Brain pericyte (primary cell): ENCODE data around the gene KIF5A.
"Not testable (repeated sequence)": the region's sequence is repeated elsewhere in the genome, so short reads cannot be mapped to it uniquely, and the experiment has no call there.

Experiments
- DNase-seq: peaks from one replicate; pipeline ENCODE4 v3.0.0-alpha.2; 2012; ENCODE audit warnings: low read depth, low spot score

KIF5A gene

DNA sequence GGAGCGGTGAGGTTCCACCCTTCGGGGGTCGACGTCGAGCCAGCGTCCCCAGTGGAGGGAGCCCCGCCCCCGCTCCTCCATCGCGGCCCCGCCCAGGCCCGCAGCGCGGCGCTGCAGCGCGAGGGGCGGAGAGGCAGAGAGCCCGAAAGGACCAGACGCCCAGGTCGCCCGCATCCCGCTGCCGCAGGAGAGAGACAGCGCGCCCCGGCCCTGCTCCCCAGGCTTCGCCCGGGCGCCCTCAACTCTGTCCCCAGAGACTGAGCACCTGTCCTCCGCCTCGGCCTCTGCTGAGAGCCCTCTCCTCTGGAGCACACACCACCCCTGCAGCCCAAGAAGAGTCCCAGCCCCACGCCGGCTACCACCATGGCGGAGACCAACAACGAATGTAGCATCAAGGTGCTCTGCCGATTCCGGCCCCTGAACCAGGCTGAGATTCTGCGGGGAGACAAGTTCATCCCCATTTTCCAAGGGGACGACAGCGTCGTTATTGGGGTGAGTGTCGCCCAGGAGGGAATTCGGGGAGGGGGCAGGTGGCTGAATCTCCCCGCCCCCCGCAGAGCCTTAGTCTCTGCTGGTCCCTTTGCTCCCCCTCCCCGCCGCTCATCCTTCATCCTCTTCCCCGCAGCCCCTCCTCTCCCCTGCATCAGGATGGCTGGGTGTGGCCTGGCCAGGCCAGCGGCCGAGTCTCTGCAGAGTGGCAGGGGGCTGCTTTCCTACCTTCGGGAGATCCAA lies at the start of gene KIF5A:
KIF5A (plus strand) TSS at position 136 of the 732 bp plus-strand sequence; CDS start at position 364, 228 bp downstream.
- DNase-seq = no peak

DNA sequence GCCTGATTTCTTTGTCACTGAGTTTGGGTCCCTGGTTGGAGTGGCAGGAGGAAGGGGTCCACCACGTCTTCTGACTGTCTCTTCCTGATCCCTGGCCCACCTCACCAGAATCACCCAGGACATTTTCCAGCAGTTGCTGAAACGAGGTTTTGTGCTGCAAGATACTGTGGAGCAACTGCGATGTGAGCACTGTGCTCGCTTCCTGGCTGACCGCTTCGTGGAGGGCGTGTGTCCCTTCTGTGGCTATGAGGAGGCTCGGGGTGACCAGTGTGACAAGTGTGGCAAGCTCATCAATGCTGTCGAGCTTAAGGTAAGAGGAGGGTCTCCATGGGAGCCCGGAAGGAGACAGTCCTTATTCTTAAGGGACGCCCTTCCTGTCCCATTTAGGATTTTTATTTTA lies 49.6 kb upstream of the KIF5A start:
- DNase-seq = no peak

DNA sequence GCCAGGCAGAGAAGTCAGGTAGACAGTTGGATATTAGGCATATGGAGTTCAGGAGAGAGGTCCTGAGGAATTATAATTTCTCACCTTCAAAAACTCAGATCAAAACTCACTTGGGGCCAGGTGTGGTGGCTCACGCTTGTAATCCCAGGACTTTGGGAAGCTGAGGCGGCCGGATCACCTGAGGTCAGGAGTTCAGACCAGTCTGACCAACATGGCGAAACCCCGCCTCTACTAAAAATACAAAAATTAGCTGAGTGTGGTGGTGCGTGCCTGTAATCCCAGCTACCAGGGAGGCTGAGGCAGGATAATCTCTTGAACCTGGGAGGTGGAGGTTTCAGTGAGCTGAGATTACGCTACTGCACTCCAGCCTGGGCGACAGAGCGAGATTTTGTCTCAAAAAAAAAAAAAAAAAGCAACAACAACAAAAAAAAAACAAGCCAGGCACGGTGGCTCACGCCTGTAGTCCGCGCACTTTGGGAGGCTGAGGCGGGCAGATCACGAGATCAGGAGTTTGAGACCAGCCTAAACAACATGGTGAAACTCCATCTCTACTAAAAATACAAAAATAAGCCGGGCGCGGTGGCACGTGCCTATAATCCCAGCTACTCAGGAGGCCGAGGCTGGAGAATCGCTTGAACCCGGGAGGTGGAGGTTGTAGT lies 47.4 kb upstream of the KIF5A start:
- not testable (repeated sequence) for DNase-seq

DNA sequence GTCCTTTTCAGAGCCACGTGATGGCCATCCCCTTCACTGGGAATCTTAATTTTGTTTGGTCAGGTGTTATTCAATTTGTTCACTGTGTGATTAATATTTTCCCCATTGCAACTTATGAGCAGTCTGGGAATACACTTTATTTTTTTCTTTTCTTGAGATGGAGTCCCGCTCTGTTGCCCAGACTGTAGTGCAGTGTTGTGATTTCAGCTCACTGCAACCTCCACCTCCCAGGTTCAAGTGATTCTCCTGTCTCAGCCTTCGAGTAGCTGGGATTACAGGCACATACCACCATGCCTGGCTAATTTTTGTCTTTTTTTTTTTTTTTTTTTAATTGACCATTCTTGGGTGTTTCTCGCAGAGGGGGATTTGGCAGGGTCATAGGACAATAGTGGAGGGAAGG lies 43.3 kb upstream of the KIF5A start:
- DNase-seq = not testable (repeated sequence)

DNA sequence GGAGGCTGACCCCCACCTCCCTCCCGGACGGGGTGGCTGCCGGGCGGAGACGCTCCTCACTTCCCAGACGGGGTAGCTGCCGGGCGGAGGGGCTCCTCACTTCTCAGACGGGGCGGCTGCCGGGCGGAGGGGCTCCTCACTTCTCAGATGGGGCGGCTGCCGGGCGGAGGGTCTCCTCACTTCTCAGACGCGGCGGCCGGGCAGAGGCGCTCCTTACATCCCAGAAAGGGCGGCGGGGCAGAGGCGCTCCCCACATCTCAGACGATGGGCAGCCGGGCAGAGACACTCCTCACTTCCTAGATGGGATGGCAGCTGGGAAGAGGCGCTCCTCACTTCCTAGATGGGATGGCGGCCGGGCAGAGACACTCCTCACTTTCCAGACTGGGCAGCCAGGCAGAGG lies 42.0 kb upstream of the KIF5A start:
- not testable (repeated sequence) for DNase-seq

DNA sequence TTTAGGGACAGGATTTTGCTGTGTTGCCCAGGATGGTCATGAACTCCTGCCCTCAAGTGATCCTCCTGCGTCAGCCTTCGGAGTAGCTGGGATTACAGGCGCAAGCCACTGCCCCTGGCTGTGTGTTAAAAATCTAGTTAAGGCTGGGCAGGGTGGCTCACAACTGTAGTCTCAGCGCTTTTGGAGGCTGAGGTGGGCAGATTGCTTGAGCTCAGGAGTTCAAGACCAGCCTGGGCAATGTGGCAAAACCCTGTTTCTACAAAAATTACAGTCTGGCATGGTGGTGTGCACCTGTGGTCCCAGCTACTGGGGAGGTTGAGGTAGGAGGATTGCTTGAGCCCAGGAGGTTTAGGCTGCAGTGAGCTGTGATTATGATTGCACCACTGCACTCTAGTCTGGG lies 38.7 kb upstream of the KIF5A start:
- DNase-seq = no peak

DNA sequence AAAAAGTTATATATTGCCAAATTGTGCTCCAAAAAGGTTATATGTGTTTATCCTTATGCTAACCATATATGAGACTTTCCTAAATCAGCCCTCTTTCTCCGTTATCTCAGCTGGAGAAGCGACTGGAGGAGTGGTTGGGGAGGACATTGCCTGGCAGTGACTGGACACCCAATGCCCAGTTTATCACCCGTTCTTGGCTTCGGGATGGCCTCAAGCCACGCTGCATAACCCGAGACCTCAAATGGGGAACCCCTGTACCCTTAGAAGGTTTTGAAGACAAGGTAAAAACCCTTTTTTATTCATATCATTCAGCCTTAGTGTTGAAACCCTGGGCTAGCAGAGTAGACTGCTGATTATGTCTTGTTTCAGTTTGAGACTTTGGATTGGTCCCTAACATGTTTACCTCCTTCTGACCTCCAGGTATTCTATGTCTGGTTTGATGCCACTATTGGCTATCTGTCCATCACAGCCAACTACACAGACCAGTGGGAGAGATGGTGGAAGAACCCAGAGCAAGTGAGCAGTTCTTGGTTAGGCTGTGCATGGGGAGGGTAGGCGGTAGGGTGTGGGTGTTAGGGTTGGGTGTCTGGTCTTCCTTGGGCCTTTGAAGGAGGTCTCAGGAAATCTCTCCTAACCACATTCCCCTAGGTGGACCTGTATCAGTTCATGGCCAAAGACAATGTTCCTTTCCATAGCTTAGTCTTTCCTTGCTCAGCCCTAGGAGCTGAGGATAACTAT lies 38.1 kb upstream of the KIF5A start:
- no peak for DNase-seq

DNA sequence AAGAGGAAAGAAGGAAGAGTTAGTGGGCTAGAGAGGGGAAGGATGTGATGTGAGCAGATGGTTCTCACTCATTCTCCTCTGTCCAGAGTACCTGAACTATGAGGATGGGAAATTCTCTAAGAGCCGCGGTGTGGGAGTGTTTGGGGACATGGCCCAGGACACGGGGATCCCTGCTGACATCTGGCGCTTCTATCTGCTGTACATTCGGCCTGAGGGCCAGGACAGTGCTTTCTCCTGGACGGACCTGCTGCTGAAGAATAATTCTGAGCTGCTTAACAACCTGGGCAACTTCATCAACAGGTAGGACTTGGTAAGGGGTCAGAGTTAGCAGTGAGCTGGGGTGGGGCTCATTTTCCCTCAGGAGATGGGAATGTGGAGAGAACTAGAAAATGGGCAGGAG lies 37.2 kb upstream of the KIF5A start:
- DNase-seq = no peak

DNA sequence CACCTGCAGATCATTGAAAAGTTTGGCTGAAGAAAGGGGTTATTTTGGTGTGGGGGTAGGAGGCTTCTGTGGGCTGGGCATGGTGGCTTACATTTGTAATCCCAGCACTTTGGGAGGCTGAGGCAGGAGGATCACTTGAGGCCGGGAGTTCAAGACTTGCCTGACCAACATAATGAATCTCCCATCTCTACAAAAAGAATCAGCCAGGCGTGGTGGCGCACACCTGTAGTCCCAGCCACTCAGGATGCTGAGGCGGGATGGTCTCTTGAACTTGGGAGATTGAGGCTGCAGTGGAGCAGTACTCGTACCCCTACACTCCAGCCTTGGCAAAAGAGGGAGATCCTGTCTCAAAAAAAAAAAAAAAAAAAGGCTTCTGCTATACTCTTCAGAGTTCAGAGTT lies 36.6 kb upstream of the KIF5A start:
- DNase-seq = no peak

DNA sequence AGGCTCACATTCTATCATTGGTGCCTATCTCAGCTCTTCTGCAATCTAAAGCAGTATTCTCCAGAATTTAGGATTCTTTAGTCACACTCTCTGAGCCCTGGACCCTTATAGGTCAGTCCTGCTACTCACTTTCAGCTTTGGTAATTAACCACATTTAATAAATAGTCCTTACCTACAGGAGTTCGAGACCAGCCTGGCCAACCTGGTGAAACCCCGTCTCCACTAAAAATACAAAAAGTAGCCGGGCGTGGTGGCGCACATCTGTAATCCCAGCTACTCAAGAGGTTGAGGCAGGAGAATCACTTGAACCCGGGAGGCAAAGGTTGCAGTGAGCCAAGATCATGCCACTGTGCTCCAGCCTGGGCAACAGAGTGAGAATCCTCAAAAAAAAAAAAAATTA lies 36.2 kb upstream of the KIF5A start:
- DNase-seq = not testable (repeated sequence)

DNA sequence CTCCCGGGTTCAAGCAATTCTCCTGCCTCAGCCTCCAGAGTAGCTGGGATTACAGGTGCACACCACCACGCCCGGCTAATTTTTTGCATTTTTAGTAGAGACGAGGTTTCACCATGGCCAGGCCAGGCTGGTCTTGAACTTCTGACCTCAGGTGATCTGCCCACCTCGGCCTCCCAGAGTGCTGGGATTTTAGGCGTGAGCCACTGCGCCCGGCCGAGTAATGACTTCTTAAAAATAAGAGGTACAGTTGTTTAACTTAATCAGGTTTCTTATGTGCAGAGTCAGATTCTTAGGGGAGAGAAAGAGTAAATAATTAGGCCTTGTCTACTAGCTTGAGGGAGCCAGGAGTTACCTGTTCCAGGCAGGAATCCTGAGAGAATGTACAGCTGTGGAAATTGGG lies 35.6 kb upstream of the KIF5A start:
- not testable (repeated sequence) for DNase-seq

DNA sequence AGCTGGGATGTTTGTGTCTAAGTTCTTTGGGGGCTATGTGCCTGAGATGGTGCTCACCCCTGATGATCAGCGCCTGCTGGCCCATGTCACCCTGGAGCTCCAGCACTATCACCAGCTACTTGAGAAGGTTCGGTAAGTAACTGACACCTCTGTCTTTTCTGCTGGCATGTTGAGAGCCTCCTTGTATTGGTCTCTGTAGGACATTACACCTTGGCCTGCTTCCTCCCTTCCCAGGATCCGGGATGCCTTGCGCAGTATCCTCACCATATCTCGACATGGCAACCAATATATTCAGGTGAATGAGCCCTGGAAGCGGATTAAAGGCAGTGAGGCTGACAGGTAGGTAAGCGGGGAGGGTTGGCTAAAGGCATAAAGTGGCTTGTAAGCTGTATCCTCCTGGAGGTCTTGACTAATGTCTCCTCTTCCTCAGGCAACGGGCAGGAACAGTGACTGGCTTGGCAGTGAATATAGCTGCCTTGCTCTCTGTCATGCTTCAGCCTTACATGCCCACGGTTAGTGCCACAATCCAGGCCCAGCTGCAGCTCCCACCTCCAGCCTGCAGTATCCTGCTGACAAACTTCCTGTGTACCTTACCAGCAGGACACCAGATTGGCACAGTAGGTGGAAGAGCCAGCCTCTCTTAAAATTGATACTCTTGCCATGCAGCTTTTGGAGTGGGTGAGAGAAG lies 35.0 kb upstream of the KIF5A start:
- DNase-seq = no peak

DNA sequence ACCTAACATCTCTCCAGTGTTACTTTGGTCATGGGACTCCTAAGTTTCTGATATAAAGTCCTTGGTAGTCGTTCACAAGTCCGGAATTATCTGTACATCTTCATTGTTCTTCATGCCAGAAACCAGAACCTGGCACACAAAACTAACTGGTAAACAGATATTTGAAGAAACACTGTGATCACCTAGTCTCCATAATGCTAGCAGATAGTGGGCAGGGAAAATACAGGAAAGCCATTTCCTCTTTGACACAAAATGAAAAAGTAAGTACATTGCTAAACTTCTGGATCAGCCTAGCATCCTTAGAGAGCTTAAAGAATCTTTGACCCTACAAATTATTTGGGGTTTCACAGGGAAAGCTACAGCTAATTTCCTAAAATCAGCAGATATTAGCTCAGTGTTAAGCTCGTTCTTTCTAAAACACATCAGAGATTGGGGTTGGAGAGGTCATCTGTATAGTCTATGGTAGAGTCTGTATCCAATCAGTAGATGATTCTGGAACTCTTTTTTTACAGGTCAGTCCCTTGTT lies 34.4 kb upstream of the KIF5A start:
- no peak for DNase-seq

DNA sequence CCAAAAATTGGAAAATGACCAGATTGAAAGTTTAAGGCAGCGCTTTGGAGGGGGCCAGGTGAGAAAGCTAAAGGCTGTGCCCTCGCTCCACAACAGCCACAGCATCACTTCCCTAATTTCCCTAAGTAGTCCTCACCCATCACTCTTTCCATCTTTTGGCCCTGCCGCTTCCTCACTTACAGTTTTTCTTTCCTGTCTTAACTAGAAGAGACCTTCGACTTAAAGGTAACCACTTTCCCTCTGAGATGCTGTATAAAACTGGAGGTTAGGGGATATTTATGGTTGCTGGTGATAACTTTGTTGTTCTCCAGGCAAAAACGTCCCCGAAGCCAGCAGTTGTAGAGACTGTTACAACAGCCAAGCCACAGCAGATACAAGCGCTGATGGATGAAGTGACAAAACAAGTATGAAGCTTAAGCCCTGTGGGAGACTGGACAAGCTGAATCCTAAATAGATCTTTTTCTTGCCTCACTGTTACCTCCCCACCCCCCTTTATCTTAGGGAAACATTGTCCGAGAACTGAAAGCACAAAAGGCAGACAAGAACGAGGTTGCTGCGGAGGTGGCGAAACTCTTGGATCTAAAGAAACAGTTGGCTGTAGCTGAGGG lies 33.8 kb upstream of the KIF5A start:
- no peak for DNase-seq

DNA sequence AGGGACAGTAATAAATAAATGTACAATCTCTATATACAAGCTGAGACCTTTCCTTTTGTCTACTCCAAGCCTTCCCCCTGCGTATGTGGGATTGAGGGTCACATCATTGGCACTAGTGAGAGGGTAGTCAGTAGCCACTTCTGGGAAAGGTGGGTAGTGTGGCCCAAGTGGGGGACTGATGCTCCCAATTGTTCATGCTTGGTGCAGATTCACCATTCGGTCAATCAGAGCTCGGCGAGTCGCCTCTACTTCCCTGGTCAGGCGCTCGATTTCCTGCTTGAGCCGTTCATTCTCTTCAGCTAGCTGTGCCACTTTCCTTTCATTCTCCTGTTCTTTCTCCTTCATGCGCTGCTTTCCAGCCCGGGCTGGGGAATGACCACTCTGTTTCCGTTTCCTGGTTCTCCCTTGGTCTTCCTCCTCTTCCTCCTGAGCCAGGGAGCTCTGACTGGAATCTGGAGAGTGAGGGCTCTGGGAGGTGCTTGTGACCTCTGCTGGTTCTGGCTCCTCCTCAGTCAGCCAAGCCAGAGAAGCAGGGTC lies 33.2 kb upstream of the KIF5A start:
- no peak for DNase-seq

DNA sequence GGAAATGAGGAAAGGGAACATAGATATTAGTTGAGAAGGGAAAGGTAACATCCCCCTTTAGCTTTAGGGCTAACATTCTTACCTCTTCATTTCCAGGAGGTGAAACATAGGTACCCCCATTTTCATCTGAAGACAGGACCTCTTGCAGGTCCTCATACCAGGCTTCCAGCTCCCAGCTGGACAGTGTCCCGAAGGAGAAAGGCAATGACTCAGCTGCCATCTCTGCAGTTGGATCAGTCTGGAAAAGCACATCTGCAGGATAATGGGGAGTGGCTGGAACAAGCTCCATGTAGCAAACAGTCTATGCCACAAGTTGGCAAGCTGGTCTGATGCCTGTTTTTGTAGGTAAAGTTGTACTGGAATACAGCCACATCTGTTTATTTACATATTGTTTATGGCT lies 32.7 kb upstream of the KIF5A start:
- DNase-seq = no peak

DNA sequence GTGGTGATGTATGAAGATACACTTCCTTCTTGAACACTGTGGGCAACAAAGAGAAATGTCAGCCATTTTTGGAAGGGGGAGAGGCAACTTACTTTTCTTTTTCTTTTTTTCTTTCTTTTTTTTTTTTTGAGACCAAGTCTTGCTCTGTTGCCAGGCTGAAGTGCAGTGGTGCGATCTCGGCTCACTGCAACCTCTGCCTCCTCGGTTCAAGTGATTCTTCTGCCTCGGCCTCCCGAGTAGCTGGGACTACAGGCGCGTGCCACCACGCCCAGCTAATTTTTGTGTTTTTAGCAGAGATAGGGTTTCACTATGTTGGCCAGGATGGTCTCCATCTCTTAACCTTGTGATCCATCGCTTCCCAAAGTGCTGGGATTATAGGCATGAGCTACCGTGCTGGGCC lies 32.1 kb upstream of the KIF5A start:
- DNase-seq = not testable (repeated sequence)

DNA sequence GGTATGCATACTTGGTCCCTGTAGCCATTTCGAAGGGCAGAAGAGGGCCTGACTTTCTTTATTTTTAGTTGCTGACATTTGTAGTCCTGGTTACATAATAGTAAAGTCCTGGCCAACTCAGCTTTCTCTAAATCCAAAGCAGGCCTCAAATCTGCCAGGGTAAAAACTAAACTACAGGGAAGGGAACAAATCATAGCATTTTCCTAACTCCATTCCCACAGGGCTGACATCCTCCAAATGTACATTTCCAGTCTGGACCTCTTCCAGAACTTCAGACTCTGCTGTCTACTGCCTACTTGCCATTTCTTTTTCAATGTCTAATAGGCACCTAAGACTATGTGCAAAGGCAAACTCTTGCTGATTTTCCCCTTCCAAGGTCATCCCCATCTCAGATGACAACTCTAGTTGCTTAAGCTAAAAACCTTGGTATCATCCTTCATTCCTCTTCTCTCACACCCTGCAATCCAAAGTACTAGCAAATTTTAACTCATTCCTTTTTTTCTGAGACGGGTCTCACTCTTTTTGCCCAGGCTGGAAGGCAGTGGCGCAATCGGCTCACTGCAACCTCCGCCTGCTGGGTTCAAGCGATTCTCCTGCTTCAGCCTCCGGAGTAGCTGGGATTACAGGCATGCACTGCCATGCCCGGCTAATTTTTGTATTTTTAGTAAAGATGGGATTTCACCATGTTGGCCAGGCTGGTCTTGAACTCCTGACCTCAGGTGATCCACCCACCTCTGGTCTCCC lies 31.5 kb upstream of the KIF5A start:
- DNase-seq = no peak

DNA sequence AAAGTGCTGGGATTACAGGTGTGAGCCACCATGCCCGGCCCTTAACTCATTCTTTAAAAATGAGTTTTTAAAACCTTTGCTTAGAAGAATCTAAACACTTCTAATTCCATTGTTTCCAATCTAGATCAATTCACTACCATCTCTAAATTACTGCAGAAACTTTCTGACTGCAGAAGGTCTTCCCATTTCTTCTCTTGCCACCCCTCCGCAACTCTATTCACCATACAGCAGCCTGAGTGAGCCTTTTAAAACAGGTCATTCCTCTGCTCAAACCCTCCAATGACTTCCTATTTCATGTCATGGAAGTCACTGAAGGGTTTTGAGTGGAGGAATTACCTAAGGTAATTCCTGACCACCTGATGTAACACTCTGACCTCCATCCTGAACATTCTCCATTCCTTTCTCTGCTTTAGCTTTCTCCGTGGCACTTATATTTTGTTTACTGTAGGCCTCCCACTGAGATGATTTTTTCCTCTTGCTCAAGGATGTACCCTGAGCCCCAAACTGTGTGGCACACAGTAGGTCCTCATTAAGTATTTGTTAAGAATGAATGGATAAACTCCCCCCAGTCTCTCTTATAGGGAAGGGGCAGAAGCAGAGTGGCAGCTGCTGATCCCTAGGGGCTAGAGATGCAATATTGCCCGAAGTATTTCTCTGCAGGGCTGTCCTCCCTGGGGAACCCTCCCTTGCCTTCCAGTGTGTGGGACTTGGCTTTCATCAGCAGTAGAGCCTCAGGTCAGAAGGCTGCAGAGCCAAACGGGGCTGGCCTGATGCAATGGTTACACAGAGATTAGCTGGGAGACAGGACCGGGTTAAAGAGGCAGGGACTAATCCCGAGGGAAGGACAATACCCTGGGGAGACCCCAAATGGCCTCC lies 30.7 kb upstream of the KIF5A start:
- DNase-seq = no peak

DNA sequence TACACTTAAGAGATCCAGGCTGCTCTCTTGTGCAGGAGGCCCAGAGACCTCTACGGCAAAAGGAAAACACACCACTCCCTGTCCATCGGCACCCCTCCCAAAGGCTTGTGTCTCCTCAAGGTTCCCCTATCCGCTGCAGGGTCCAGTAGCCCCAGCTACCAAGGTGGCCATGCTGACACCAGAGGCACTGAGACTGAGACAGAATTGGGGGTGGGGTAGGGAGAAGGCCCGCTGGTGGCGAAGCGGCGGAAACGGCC lies 30.1 kb upstream of the KIF5A start:
- no peak for DNase-seq
